GM21447 (cell line): Measurements from ENCODE around the gene C1QTNF6.
"Not testable (repeated sequence)": the region's sequence is repeated elsewhere in the genome, so short reads cannot be mapped to it uniquely, and the experiment has no call there.

Experiments
- ATAC-seq: cut with Tn5 transposase; IDR thresholded peaks from one replicate; pipeline ENCODE4 v1.9.1; 2021; ENCODE audit not compliant: unreplicated experiment

The C1QTNF6 gene

GRCh38 chr22:37208401-37209139, 20.5 kb upstream of the C1QTNF6 start:
- ATAC-seq = no peak

DNA sequence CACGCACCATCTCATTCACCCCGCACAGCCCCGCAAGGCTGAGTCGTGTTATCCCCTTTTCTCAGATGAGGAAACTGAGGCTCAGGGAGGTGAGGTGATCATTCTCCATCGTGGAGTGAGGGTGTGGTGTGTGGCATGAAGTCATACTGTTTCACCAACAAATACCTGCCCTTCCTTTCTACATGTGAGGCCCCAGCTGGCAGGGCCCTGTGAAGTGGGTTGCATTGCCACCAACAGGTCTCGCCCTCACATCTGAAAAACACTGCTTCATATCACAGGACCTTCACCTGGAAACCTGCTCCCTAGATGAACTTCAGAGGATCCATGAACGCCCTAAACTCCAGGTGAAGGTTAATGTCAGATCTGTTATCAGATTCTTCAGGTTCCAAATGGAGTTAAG, 19.9 kb upstream of the C1QTNF6 start:
- ATAC-seq = no peak

GRCh38 chr22:37206841-37207821, 19.1 kb upstream of the C1QTNF6 start:
- ATAC-seq = no peak

GRCh38 chr22:37206118-37206840, 18.2 kb upstream of the C1QTNF6 start:
- no peak for ATAC-seq

GRCh38 chr22:37205046-37205445, 17.0 kb upstream of the C1QTNF6 start:
- no peak for ATAC-seq

- ATAC-seq = no peak
Observed at GRCh38 chr22:37204045-37204655, 16.1 kb upstream of the C1QTNF6 start.

DNA sequence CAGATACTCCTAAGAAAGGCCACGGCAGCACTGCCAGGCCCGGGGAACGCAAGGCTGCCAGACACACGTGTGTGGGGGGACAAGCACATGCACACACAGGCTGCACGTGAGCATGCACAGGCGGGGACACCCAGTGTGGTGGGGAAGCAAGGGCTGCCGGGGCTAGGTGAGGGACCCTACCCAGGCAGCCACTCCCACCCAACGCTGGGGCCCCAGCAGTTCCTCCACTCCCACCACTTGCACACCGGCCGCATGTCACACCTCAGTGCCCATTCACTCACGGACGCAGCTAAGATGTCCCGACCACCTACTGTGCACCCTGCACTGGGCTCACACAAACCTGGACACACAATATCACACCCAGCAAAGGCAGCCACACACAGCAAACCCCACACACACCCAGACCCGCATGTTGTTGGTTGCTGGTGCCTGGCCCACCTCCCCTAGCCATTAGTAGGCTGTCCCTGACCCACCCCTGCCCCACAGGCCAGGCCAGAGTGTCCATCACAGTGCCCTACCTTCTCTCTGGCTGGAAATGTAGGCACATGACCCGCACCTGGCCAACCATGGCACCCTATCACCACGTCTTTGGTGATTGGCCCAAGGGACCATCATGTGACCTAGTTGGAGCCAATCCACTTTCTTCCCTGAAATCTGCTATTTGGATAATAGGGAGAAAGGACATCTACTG, 15.5 kb upstream of the C1QTNF6 start:
- no peak for ATAC-seq

DNA sequence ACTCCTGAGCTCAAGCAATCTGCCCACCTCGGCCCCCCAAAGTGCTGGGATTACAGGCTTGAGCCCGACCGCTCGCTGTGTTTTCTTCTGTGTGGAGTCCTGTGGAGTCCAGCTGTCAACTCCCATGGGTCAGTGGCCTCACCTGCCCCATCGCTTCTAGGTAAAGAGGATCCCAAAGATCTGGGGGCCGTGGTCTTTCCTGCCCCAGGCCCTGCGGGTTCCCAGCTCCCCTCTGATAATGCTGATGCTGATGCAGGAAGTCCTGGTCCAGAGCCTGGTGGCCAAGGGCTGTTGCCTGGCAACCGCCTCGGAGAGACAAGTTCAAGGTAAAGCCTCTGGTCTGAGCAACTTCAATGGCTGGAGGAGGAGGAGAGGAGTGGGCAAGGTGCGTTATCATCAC, 14.7 kb upstream of the C1QTNF6 start:
- no peak for ATAC-seq

- no peak for ATAC-seq
Observed at GRCh38 chr22:37202001-37202555, 14.0 kb upstream of the C1QTNF6 start.

DNA sequence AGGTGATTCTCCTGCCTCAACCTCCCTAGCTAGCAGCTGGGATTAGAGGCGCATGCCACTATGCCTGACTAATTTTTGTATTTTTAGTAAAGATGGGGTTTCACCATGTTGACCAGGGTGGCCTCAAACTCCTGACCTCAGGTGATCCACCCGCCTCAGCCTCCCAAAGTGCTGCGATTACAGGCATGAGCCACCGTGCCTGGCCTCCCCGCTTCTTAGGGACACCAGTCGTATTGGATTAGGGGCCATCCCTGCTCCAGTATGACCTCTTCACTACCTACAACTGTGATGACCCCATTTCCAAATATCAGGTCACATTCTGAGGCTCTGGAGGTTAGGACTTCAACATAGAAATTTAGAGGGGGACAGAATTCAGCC, 13.4 kb upstream of the C1QTNF6 start:
- not testable (repeated sequence) for ATAC-seq

DNA sequence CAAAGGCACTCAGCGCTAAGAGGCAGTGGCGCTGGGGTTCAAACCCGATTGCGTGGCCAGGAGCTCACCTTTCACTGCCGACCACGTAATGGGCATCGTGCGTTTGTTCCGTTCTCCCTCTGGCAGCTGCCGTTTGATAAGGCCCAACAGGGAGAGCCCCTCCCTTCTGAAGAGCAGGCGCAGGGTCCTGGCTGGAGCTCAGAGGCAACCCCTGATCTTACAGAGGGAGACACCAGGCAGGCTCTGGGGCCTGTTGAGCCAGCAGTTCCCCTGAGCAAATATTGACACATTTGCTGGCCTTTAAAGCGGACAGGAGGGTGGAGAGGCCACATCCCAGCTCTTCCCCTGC, 11.7 kb upstream of the C1QTNF6 start:
- ATAC-seq = no peak

DNA sequence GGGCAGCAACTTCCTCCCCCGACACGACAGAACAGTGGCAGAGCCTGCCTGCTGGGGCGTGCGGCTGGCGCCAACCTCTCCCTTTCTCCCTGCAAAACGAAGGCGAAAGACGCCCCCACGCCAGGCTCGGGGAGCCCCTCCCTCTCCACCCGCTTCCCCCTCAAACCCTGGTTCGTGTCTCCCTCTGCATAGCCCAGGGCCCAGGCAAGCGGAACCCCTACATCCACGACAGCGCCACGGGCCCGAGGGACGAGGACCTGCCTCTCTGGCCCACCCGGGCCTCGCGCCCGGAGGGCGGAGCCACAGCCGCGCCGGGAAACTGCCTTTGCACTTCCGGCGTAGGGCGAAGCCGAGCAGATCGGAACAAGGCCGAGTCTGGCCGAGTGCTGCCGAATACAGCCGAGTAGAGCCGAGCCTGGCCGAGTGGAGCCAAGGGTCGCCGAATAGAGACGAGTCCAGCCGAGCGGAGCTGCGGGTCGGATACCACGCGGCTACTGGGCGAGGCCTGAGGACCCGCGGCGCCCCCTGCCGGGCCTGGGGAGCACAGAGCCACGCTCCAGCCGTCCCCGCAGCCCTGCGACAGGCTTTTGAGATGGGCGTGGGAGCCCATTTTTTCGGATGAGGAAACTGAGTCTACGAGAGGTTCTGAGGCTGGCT, 11.2 kb upstream of the C1QTNF6 start:
- ATAC-seq = peak; percentile 83

GRCh38 chr22:37198258-37199102, 10.4 kb upstream of the C1QTNF6 start:
- ATAC-seq = no peak

- no peak for ATAC-seq
Observed at GRCh38 chr22:37197451-37198257, 9.6 kb upstream of the C1QTNF6 start.

GRCh38 chr22:37196539-37197450, 8.7 kb upstream of the C1QTNF6 start:
- ATAC-seq = no peak

DNA sequence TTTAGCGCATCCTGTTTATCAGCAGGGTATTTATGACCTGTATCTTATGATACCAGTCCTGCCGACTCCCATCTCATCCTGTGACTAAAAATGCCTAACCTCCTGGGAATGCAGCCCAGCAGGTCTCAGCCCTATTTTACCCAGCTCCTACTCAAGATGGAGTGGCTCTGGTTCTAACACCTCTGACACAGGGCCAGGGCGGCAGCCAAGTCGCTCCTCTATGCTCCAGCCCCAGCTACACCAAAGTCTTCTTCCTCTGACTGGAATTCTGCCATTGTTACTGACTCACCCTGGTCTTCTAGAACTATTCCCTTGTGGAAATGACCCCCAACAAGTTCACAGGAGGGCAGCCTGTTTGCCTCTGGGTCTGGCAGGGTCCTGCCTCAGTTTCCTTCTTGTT, 7.9 kb upstream of the C1QTNF6 start:
- ATAC-seq = no peak

GRCh38 chr22:37194750-37195149, 6.7 kb upstream of the C1QTNF6 start:
- ATAC-seq = no peak
